T-helper 1 cell treated with Interleukin-12 subunit alpha and Interleukin-12 subunit beta and Interleukin-4 antibody, amounts not matched to agents 30 ng/mL and 1 ng/mL, for 36 hours (primary cell): ENCODE results near the gene CEP131. TPM values are rescaled to one million over a fixed set of nuclear protein-coding genes. Genes with fewer than 3 reads are reported as not detected.

Experiments used
- intact Hi-C: fragments of 100-400 bp; cut with micrococcal nuclease; formaldehyde crosslinking; loops from one replicate; pipeline ENCODE4 v1.15.1; 2024
- total RNA-seq: library from RNA; stranded (reverse); gene quantifications from 2 replicates; pipeline ENCODE4 v1.2.3, GENCODE V29; 2022

The CEP131 gene
- total RNA-seq, 1 donor from 2014 or later: 10.6 TPM

DNA sequence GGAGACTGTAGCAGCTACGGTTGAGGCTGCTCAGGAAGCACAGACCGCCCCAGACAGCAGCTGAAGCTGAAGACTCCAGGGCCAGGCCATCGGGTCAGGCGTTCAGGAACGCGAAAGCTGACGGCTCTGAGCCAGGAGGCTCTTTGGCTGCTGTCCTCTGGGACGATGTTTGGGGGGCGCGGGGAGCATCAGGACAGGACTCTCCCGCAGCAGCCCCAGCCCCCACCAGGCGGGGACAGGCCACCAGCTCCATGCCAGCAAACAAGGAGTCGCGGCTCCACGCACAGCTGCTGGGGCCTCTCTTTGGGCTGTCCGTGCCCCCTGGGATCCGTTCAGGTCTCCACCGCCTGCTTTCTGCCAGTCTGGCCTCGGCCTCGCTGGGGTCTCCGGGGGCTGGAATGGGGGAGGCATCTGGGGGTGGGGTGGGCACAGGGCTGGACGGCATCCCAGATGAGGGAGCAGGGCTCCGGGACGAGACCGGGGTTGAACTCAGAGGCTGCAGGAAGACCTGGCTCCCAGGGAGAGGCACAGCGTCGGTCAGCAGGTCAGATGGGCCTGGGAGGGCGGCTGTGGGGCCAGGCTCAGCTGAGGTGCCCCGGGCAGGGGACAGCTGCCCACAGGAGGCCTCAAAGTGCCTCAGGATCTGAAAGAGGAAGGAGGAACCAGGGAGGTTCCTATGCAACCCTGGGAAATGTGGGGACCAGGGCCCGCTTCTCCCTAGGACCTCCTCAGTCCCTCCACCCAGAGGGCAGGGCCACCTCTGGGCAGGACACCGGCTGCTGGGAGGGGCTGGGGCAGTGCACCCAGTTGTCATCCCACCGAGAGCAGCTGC lies 6.3 kb upstream of the CEP131 start:
- intact Hi-C loops: no loop called here

DNA sequence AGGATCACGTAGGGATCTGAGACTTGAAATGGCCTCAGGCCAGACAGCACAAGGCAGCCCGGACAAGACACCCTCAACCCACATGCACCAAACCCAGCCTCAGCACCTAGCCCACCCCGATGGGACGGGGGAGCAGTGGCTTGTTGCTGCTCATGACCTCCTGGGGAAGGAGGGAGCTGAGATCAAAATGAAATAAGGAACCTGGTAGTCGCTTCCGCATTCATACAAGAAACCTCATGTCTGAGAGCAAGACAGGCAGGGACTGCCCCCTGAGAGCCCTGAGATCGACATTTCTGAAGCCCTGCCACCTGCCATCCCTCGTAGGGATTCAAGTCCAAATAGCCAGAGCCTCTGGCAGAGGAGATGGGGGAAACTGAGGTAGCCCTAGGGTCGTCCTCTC lies 5.7 kb upstream of the CEP131 start:
- intact Hi-C loops: no loop called here

DNA sequence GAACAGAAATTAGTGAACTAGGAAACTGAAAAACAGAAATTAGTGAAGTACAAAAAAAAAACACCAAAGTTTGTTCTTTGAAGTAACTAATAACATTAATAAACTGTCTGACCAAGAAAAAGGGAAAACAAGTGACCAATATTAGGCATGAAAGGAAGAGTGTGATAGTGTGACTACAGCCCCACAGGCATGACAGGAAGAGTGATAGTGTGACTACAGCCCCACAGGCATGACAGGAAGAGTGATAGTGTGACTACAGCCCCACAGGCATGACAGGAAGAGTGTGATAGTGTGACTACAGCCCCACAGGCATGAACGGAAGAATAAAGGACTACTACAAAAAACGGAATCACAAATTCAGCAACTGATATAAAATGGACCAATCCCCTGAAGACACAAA lies 4.9 kb upstream of the CEP131 start:
- intact Hi-C loops: loop anchor here (1.0 kb wide), 1 partner anchor 12 kb away; the partner anchor contains the start of genes NDUFAF8 and TEPSIN

- intact Hi-C loops: loop anchor here (1.0 to 5.0 kb wide), 7 partner anchors 16 to 961 kb away; partner anchors contain the start of genes NDUFAF8 and TEPSIN
Measured at GRCh38 chr17:81223762-81224130, 981 bp upstream of the CEP131 start.

DNA sequence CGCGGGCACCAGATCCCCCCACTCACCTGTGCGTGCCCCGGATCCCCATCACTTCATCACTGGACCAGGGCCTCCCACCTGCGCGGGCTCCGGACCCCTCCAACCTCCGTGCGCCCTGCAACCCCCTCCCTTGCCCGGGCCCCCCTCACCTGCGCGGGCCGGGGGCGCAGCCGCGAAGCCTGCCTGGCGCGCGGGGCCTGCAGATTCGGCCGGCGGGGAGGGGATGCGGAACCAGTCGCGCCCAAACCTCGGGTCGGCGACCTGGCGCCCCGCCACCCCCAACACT lies 202 bp downstream of the CEP131 start:
- intact Hi-C loops: loop anchor here (2.0 to 5.0 kb wide), 2 partner anchors 120 to 960 kb away; no protein-coding TSS in a partner anchor

- intact Hi-C loops: loop anchor here (2.0 to 5.0 kb wide), 2 partner anchors 120 to 959 kb away; no protein-coding TSS in a partner anchor
Measured at GRCh38 chr17:81221842-81222619, 734 bp downstream of the CEP131 start.

GRCh38 chr17:81221371-81221841 lies 1.4 kb downstream of the CEP131 start:
- intact Hi-C loops: loop anchor here (5.0 kb wide), 1 partner anchor 119 kb away; no protein-coding TSS in a partner anchor

- intact Hi-C loops: loop anchor here (5.0 kb wide), 1 partner anchor 117 kb away; no protein-coding TSS in a partner anchor
Measured at GRCh38 chr17:81219476-81220180, 3.1 kb downstream of the CEP131 start.

DNA sequence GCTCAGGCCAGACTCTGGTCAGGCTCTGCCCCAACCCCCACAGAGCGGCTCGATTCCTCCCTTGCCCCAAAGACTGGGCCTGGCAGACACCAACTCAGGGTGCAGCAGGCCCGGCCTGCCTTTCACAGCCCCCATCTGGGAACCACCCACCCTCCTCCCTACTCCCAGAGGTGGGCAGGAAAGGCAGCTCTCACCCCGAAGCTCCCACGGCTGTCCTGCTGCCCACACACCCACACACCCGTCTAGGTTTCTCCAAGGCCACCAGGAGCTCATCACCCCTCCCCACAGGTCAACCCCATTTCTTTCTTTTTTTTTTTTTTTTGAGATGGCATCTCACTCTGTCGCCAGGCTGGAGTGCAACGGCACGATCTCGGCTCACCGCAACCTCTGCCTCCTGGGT lies 3.8 kb downstream of the CEP131 start:
- intact Hi-C loops: no loop called here

- intact Hi-C loops: no loop called here
Measured at GRCh38 chr17:81218459-81218858, 4.3 kb downstream of the CEP131 start.

GRCh38 chr17:81217491-81217890 lies 5.3 kb downstream of the CEP131 start:
- intact Hi-C loops: no loop called here

DNA sequence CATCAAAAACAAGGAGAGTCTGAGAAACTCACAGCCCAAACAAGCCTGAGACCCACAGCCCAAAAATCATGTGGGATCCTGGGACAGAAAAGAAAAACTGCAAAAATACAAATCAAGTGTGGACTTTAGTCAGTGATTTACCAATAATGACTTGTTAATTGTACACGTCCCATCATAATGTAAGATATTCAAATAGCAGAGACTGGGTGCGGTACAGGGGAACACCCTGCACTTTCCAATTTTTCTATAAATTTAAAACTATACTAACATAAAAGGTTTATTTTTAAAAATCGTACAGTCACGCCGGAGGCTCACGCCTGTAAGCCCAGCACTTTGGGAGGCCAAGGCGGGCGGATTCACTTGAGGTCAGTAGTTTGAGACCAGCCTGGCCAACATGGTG lies 8.8 kb downstream of the CEP131 start:
- intact Hi-C loops: no loop called here

- intact Hi-C loops: no loop called here
Measured at GRCh38 chr17:81212365-81212764, 10.4 kb downstream of the CEP131 start.

DNA sequence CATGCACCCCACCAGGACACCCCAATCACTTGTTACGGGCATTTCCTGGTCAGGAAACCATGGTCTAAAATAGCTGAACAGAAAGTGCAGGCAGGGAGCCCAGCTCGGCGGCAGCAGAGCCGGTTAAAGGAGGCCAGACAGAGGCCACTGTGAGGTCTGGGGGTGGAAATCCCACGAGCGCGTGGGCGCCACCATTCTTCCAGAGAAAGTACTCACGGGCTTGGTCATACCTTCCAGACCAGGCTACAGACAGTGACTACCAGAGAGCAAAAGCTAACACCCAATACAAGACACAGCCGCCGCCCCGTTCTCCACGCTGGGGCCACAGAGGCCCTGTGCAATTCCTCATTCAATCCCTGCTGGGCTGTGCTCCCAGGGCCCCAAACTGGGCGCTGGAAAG lies 11.9 kb downstream of the CEP131 start:
- intact Hi-C loops: no loop called here

- intact Hi-C loops: no loop called here
Measured at GRCh38 chr17:81210466-81210865, 12.3 kb downstream of the CEP131 start.

DNA sequence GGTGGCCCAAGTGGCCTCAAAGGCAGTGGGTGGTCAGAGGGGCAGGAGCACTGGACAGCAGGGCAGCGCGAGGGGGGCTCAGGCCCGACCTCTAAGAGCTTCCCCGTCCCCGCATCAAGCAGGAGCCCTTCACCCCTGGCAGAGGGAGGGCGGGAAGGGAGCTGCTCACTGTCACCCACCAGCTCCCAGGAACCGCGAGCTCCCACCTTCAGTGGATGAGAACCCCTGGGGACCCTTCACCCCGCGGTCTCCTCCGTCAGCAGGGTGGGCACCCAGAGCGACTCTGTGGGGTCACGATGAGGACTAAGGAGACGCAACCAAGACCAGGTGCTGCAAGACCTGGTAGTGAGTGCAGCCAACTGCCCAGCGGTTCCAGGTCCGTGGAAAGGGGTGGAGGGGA lies 13.6 kb downstream of the CEP131 start:
- intact Hi-C loops: no loop called here

GRCh38 chr17:81208651-81209050 lies 14.1 kb downstream of the CEP131 start:
- intact Hi-C loops: no loop called here

DNA sequence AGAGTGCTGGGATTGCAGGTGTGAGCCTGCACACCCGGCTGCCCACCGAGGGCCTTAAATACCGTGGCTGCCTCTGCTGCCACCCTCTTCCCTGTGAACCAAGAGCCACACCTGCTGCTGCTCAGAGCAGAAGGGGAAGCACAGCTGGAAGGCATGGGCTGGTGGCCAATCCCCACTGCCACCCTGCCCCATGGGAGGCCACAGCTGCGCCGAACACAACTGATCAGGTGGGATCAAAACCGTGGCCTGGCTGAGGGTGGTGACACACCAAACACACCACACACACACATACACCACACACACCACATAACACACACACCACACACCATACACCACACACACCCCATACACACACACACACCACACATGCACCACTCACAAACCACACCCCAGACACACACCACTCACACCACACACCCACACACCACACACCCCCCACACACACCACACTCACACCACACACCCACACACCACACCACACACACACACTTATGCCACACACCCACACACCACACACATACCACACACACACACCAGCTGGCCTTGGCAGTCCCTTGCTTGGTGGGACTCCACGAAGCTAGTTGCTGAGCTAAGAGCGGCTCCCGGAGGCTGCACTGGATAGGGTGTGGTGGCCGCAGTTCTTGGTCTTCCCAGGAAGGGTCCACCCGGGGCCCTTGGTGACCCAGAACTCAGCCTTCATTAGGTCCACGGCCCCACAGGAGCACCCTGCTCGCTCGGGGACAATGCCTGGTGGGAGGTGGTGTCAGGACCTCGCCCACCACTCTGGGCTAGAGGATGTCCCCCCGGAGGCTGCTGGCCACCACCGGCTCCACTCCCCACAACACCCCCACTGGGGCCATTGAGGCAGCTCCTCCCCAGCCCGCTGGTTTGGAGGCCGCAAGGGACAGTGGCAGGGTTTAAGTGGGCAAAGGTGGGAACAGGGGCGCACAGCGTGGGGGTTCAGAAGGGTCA lies 14.9 kb downstream of the CEP131 start:
- intact Hi-C loops: no loop called here

DNA sequence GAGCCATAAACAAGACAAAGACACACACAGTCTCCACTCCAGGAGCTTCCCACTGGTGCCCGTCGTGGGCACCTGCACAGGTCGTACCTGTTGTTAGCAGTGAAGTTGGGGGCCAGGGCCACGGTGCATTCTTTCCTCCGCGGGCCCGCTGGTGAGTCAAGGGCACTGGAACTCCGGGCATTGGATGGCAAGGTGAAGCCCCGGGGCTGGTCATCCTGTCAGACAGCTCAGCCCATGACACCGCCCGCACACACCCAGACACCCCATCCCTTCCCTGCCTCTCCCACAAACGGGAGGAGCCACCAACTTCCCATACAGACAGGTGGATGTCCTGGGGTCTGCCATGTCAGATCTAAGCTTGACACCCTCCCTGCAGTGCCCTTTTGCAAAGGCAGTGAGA lies 16.1 kb downstream of the CEP131 start:
- intact Hi-C loops: no loop called here

- intact Hi-C loops: no loop called here
Measured at GRCh38 chr17:81206166-81206565, 16.6 kb downstream of the CEP131 start.
